Testis (tissue), 5 donors: ENCODE measurements around the gene PHF21A. TPM values are rescaled to one million over a fixed set of nuclear protein-coding genes. Genes with fewer than 3 reads are reported as not detected.
A peak's percentile ranks its signal among the peaks of the same experiment; 100 is the strongest.

ENCODE experiments used
- DNase-seq: peaks from one replicate; pipeline ENCODE4 v3.0.0-alpha.2; 2019
- H3K27ac ChIP-seq, 2 donors: fragments of 200-600 bp; sonication (generic); one replicate each; pipeline ENCODE4 v1.5.1; 2019
- H3K27me3 ChIP-seq: fragments of 200-600 bp; sonication (generic); one replicate; pipeline ENCODE4 v1.5.1; 2019
- H3K36me3 ChIP-seq: fragments of 200-600 bp; sonication (generic); one replicate; pipeline ENCODE4 v1.5.1; 2017; ENCODE audit warnings: low read depth; ENCODE audit errors: missing control alignments
- H3K4me1 ChIP-seq: fragments of 200-600 bp; sonication (generic); one replicate; pipeline ENCODE4 v1.5.1; 2019
- H3K4me3 ChIP-seq, 2 donors: fragments of 200-600 bp; sonication (generic); one replicate each; pipeline ENCODE4 v1.5.1; 2017 to 2019
- H3K9me3 ChIP-seq: fragments of 200-600 bp; sonication (generic); one replicate; pipeline ENCODE4 v1.5.1; 2017
- POLR2A ChIP-seq: fragments of 450-650 bp; IDR thresholded peaks from one replicate; pipeline ENCODE4 v1.6.1; 2017; ENCODE audit warnings: antibody characterized with exemption, mild to moderate bottlenecking, moderate library complexity
- WGBS, 2 donors: methylation state at CpG; one replicate each; pipeline ENCODE4 v1.1.5; 2018; 5-methylcytosine and 5-hydroxymethylcytosine counted together
- intact Hi-C: fragments of 100-400 bp; cut with DNase I; formaldehyde crosslinking; loops from one replicate; pipeline ENCODE4 v1.15.1; 2023; ENCODE audit warnings: low total_unique reads
- long read RNA-seq, 2 donors: transcript quantifications; one replicate each; lab custom pipeline, GENCODE V29; 2026
- polyA plus RNA-seq: library from polyadenylated mRNA; stranded (reverse); fragments of 350-450 nt; fragmentation: Illumina TruSeq; extraction: RNeasy Lipid Tissue Mini Kit (QIAGEN cat#74804); gene quantifications from one replicate; pipeline ENCODE4 v1.2.3, GENCODE V29; 2014; ENCODE audit warnings: low read depth, low replicate concordance; ENCODE audit not compliant: insufficient read depth
- total RNA-seq, 2 donors: library from RNA; depleted of rRNA; stranded (reverse); fragments of >200 nt; gene quantifications; one replicate each; pipeline ENCODE4 v1.2.3, GENCODE V29; 2016
- TF ChIP-seq, protein P1 (sequence below), 3 experiments: fragments of 450-650 bp in 2 of 3; fragments of 200-600 bp in 1 of 3; sonication (generic) in 1 of 3; IDR thresholded peaks; one replicate each; pipeline ENCODE4 v1.5.1; 2016 to 2019; ENCODE audit warnings: antibody characterized with exemption in 3 of 3, mild to moderate bottlenecking in 2 of 3, moderate library complexity in 1 of 3

PHF21A gene
- total RNA-seq = 10 to 100 TPM; 53.5 to 83.2 TPM
- polyA plus RNA-seq = 56.6 TPM
- long read RNA-seq, donor 1, partial matches to known transcripts = 0 of 2 reads
- long read RNA-seq, donor 1, other reads (novel, unspliced or antisense) = 0 of 2 reads
- long read RNA-seq, donor 2, partial matches to known transcripts = 5 of 5 reads
- long read RNA-seq, donor 2, other reads (novel, unspliced or antisense) = 0 of 5 reads

DNA sequence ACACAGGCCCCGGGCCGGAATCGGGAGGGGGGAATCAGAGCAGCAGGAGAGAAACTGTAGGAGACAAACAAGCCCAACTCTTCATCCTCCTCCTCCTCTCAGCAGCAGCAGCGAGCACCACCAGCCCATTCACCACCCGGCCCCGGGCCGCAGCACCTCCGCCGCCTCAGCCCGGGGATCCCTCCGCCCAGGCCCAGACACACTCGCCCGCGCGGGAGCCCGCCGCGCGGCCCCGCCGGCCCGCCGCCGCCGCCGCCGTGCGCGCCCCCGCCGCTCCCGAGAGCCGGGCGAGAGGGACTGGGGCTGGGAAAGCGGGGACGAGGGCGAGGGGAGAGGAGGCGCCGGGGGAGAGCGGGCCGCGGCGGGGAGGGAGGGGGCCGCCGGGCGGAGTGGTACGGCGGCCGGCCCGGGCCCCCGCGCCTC is at the start of gene PHF21A:
Gene PHF21A (minus strand): TSS at position 154 of the 423 bp plus-strand sequence. CDS start 37,235 bp downstream, outside the sequence.
- intact Hi-C loops = no loop called here
- 1 to 3% methylated on average over 7 to 39 of the region's 52 CpGs for WGBS, 2 donors

DNA sequence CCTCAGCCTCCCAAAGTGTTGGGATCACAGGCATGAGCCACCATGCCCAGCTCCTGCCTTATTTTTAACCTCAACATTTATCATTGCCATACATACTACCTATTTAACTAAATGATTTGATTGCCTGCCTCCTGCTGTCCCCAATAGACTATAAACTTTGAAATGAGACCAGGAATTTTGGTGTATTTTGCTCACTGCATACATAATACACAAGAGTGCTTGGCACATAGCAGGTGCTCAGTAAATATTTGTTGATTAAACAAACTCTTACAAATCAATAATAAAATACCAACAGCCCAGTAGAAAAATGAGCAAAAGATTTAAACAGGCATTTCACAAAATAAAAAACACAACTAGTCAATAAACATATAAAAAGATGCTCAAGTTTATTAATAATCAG is 49.5 kb upstream of the PHF21A start:
- no peak for TF ChIP-seq POLR2A
- TF ChIP-seq, protein P1, sequence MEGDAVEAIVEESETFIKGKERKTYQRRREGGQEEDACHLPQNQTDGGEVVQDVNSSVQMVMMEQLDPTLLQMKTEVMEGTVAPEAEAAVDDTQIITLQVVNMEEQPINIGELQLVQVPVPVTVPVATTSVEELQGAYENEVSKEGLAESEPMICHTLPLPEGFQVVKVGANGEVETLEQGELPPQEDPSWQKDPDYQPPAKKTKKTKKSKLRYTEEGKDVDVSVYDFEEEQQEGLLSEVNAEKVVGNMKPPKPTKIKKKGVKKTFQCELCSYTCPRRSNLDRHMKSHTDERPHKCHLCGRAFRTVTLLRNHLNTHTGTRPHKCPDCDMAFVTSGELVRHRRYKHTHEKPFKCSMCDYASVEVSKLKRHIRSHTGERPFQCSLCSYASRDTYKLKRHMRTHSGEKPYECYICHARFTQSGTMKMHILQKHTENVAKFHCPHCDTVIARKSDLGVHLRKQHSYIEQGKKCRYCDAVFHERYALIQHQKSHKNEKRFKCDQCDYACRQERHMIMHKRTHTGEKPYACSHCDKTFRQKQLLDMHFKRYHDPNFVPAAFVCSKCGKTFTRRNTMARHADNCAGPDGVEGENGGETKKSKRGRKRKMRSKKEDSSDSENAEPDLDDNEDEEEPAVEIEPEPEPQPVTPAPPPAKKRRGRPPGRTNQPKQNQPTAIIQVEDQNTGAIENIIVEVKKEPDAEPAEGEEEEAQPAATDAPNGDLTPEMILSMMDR (IDR thresholded peaks at IDR 0.05) = no peak
- Histone ChIP-seq H3K9me3 (no peaks in the 10 kb centered on the region), H3K4me1 (no peaks in the 10 kb centered on the region), H3K4me3 (no peak overlapping the region), H3K27ac (no peak overlapping the region), H3K27me3 (no peaks in the 10 kb centered on the region), H3K36me3 (no peaks in the 10 kb centered on the region)
- intact Hi-C loops = no loop called here
- no peak for DNase-seq

More for the DNA sequence above, at the start of gene PHF21A:
- peak within 1 kb of the TSS; percentile 91 to 96 for H3K27ac ChIP-seq
- TF ChIP-seq, protein P1 (IDR thresholded peaks at IDR 0.05) = no peak
- TF ChIP-seq POLR2A = no peak
- DNase-seq = peak; percentile 92
- H3K4me3 ChIP-seq = peak within 1 kb of the TSS; percentile 75 to 76
- H3K27me3 ChIP-seq = no peaks in the 10 kb centered on the region
- H3K4me1 ChIP-seq = peaks cover 18% of the 10 kb centered on the region
- no peaks in the 10 kb centered on the region for H3K36me3 ChIP-seq
- H3K9me3 ChIP-seq = no peaks in the 10 kb centered on the region

DNA sequence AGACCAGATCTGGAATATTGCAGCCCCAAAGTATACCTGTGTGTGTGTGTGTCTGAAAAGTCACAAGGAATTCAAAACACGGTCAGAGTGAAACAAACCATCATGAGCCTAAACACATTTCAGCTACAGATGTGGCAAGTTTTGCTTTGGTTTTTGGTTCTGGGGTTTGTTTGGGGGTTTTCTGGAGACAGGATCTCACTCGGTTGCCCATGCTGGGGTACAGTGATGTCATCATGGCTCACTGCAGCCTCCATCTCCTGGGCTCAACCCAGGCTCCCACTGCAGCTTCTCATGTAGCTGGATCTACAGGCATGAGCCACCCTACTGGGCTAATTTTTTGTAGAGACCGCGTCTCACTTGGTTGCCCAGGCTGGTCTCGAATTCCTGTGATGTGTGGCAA is 41.4 kb upstream of the PHF21A start:
- Histone ChIP-seq H3K27me3 (no peaks in the 10 kb centered on the region), H3K4me1 (no peaks in the 10 kb centered on the region), H3K27ac (no peak overlapping the region), H3K9me3 (no peaks in the 10 kb centered on the region), H3K36me3 (no peaks in the 10 kb centered on the region), H3K4me3 (no peak overlapping the region)
- no peak for TF ChIP-seq POLR2A
- TF ChIP-seq, protein P1 (IDR thresholded peaks at IDR 0.05) = no peak
- intact Hi-C loops = no loop called here
- DNase-seq = no peak
- 91 to 92% methylated on average over 5 of the region's 5 CpGs for WGBS, 2 donors

DNA sequence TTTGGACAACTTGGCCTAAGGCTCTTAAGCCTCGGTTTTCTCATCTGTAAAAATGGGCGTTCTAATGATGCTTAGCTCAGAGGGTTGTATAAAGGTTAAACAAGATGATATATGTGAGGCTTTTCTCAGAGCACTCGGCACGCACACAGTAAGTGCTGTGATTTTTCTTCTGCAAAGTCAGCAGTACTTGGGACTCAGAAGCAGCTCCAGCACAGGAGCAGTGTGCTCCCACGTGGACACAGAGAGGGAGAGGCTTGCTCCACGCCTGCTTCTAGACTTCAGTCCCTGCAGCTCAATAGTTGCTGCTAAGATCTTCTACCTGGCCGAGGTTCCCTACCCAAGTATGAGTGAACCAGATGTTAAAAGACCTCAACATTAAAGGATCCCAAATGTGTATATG is 39.9 kb upstream of the PHF21A start:
- Histone ChIP-seq H3K4me1 (no peaks in the 10 kb centered on the region), H3K4me3 (no peak overlapping the region), H3K36me3 (no peaks in the 10 kb centered on the region), H3K27me3 (no peaks in the 10 kb centered on the region), H3K9me3 (no peaks in the 10 kb centered on the region), H3K27ac (no peak overlapping the region)
- intact Hi-C loops = no loop called here
- 70 to 78% methylated on average over 7 of the region's 7 CpGs for WGBS, 2 donors
- DNase-seq = no peak
- no peak for TF ChIP-seq POLR2A
- TF ChIP-seq, protein P1 (IDR thresholded peaks at IDR 0.05) = no peak

DNA sequence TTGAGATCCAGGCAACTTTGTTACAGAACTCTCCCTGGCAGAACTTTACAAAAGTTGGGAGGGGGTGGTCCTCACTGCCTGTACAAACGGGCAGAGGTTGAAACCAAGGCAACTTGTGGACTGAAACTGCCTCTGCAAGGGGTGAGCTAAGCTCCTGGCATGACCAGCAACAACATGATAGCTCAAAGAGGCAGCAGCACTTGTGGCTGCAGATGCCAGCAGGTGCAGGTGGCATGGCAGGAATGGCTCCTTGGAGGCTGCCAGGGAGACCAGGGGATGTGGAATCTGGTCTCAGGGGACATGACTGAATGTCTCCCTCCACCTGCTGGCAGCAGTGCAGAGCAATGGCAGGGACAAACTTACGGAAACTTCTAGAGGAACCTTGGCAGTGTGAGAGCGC is 38.8 kb upstream of the PHF21A start:
- intact Hi-C loops = no loop called here
- no peaks in the 10 kb centered on the region for H3K9me3 ChIP-seq
- H3K4me1 ChIP-seq = no peaks in the 10 kb centered on the region
- no peak overlapping the region for H3K27ac ChIP-seq
- no peaks in the 10 kb centered on the region for H3K36me3 ChIP-seq
- TF ChIP-seq, protein P1 (IDR thresholded peaks at IDR 0.05) = no peak
- no peak for TF ChIP-seq POLR2A
- 64 to 70% methylated on average over 3 of the region's 3 CpGs for WGBS, 2 donors
- DNase-seq = no peak
- H3K27me3 ChIP-seq = no peaks in the 10 kb centered on the region
- H3K4me3 ChIP-seq = no peak overlapping the region
